Measurements from ENCODE around the gene PARP6.

GRCh38 chr15:72197041-72197459, 75.3 kb downstream of the PARP6 start:
- TF ChIP-seq ATF1 (CRISPR knock-in tag; IDR thresholded peaks at IDR 0.05) (no peak), ZMAT4 (CRISPR knock-in tag; IDR thresholded peaks at IDR 0.05) (no peak), TEAD1 (CRISPR knock-in tag; IDR thresholded peaks at IDR 0.05) (no peak), CTCF (IDR thresholded peaks at IDR 0.05) (no peak), STAT6 (CRISPR knock-in tag; conservative IDR thresholded peaks at IDR 0.05; ENCODE audit: low read depth) (no peak), USF1 (CRISPR knock-in tag; IDR thresholded peaks at IDR 0.05) (no peak), E2F1 (CRISPR knock-in tag; IDR thresholded peaks at IDR 0.05) (no peak), ATF3 (CRISPR knock-in tag; conservative IDR thresholded peaks at IDR 0.05) (no peak), MYBL2 (CRISPR knock-in tag; IDR thresholded peaks at IDR 0.05) (no peak)
